ENCODE results near the gene BRI3BP. TPM values are rescaled to one million over a fixed set of nuclear protein-coding genes. Genes with fewer than 3 reads are reported as not detected.

The BRI3BP gene
- polyA plus RNA-seq, 3 donors, result 4.4 to 6.9 (median 5.0) TPM

DNA sequence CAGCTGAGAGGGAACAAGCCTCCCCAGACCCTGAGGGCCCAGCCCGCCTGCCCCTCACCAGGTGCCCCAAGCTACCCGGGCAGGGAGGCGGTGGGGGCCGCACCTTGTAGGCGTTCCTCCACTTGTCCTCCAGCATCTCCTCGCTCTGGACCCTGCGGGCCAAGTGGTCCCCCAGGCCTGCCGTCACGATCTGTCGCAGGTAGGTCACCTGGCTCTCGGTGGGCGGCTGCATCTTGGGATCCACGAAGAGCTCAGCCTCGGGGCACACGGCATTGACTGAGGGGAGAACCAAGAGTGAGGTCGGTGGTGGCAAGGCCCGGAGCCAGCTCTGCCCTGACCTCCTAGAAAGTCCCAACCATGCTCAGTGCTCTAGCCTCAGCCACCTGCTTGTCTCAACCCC is 41.1 kb upstream of the BRI3BP start:
- H3K4me2 ChIP-seq (replicated peaks; ENCODE audit: extremely low read depth, low read length, poor library complexity, severe bottlenecking), result no peak overlapping the region

DNA sequence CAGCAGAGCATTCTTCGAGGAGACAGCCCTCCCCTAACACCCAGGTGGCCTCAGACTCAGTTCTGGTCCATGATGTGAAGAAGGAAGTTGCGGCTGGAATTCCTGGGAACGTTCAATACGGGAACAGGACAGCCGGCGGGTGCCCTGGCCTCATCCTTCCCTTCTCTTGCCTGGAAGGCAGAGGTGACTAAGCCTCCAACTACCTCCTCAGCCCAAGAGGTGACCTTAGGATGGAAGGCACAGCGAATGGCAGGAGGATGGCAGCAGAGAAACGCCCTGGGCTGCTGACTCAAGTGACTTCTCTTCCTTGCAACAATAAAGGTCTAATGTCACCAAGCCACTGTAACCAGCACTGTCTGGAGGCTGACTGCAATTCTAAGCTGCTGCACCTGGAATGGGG is 40.6 kb upstream of the BRI3BP start:
- intact Hi-C loops (cut with micrococcal nuclease), result no loop called here
- no peak overlapping the region for H3K4me3 ChIP-seq (replicated peaks in 1 of 3; ENCODE audit: low read depth in 2 of 3, low read length in 3 of 3)
- H2AFZ ChIP-seq (ENCODE audit: insufficient read depth, low read depth, low read length, poor library complexity, severe bottlenecking), result no peak overlapping the region
- peaks cover 0 to 2% (median 0%) of the 10 kb centered on the region in 7 donors for H3K9me3 Mint-ChIP-seq
- H3K79me2 ChIP-seq (ENCODE audit: insufficient read depth, low read length), result no peaks in the 10 kb centered on the region
- H3K27me3 ChIP-seq (ENCODE audit: control insufficient read depth in 2 of 2, insufficient read depth in 2 of 2, low read length in 2 of 2), result no peaks in the 10 kb centered on the region
- peaks cover 72 to 94% of the 10 kb centered on the region in 2 donors for H3K36me3 Mint-ChIP-seq
- H3K9ac ChIP-seq (ENCODE audit: insufficient read depth, low read length, poor library complexity, severe bottlenecking), result no peak overlapping the region
- TF ChIP-seq, protein P1, sequence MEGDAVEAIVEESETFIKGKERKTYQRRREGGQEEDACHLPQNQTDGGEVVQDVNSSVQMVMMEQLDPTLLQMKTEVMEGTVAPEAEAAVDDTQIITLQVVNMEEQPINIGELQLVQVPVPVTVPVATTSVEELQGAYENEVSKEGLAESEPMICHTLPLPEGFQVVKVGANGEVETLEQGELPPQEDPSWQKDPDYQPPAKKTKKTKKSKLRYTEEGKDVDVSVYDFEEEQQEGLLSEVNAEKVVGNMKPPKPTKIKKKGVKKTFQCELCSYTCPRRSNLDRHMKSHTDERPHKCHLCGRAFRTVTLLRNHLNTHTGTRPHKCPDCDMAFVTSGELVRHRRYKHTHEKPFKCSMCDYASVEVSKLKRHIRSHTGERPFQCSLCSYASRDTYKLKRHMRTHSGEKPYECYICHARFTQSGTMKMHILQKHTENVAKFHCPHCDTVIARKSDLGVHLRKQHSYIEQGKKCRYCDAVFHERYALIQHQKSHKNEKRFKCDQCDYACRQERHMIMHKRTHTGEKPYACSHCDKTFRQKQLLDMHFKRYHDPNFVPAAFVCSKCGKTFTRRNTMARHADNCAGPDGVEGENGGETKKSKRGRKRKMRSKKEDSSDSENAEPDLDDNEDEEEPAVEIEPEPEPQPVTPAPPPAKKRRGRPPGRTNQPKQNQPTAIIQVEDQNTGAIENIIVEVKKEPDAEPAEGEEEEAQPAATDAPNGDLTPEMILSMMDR (IDR thresholded peaks at IDR 0.05), result no peak
- no peak overlapping the region for H3K4me3 Mint-ChIP-seq
- H3K9me3 ChIP-seq (replicated peaks in 1 of 2; ENCODE audit: control insufficient read depth in 1 of 2, insufficient read depth in 1 of 2, low read length in 2 of 2), result no peaks in the 10 kb centered on the region
- H3K4me1 ChIP-seq (ENCODE audit: control insufficient read depth in 1 of 2, insufficient read depth in 2 of 2, low read length in 2 of 2), result no peaks in the 10 kb centered on the region
- 80% methylated on average over 2 of the region's 8 CpGs for WGBS (ENCODE audit: insufficient coverage)
- peaks cover 83 to 92% of the 10 kb centered on the region in 2 donors for H3K36me3 ChIP-seq (replicated peaks in 1 of 2; ENCODE audit: control insufficient read depth in 1 of 2, insufficient read depth in 2 of 2, low read length in 2 of 2)
- H4K20me1 ChIP-seq (ENCODE audit: insufficient read depth, low read length), result no peaks in the 10 kb centered on the region
- no peak overlapping the region for H3K27ac ChIP-seq (ENCODE audit: low read depth in 1 of 2, low read length in 2 of 2)
- no peak for DNase-seq
- no peak overlapping the region for H3K4me2 ChIP-seq (replicated peaks; ENCODE audit: extremely low read depth, low read length, poor library complexity, severe bottlenecking)
- peaks cover 0 to 2% (median 0%) of the 10 kb centered on the region in 3 donors for H3K27me3 Mint-ChIP-seq (ENCODE audit: low read depth in 3 of 3)
- no peaks in the 10 kb centered on the region for H3K4me1 Mint-ChIP-seq
- H3K27ac Mint-ChIP-seq, result peak overlapping the region in 1 of 7 donors; percentile 54

More for the DNA sequence above, 41.1 kb upstream of the BRI3BP start:
- no peaks in the 10 kb centered on the region for H4K20me1 ChIP-seq (ENCODE audit: insufficient read depth, low read length)
- TF ChIP-seq, protein P1 (IDR thresholded peaks at IDR 0.05), result no peak
- no peak overlapping the region for H3K9ac ChIP-seq (ENCODE audit: insufficient read depth, low read length, poor library complexity, severe bottlenecking)
- peaks cover 0 to 2% (median 0%) of the 10 kb centered on the region in 7 donors for H3K9me3 Mint-ChIP-seq
- no peak overlapping the region for H3K27ac ChIP-seq (ENCODE audit: low read depth in 1 of 2, low read length in 2 of 2)
- H3K4me1 Mint-ChIP-seq, result no peaks in the 10 kb centered on the region
- H3K79me2 ChIP-seq (ENCODE audit: insufficient read depth, low read length), result no peaks in the 10 kb centered on the region
- intact Hi-C loops (cut with micrococcal nuclease), result no loop called here
- peaks cover 87 to 95% of the 10 kb centered on the region in 2 donors for H3K36me3 ChIP-seq (replicated peaks in 1 of 2; ENCODE audit: control insufficient read depth in 1 of 2, insufficient read depth in 2 of 2, low read length in 2 of 2)
- no peak for DNase-seq
- 95% methylated on average over 11 of the region's 17 CpGs for WGBS (ENCODE audit: insufficient coverage)
- no peak overlapping the region for H3K27ac Mint-ChIP-seq
- no peak overlapping the region for H2AFZ ChIP-seq (ENCODE audit: insufficient read depth, low read depth, low read length, poor library complexity, severe bottlenecking)
- no peaks in the 10 kb centered on the region for H3K9me3 ChIP-seq (replicated peaks in 1 of 2; ENCODE audit: control insufficient read depth in 1 of 2, insufficient read depth in 1 of 2, low read length in 2 of 2)
- no peak overlapping the region for H3K4me3 ChIP-seq (replicated peaks in 1 of 3; ENCODE audit: low read depth in 2 of 3, low read length in 3 of 3)
- peaks cover 73 to 94% of the 10 kb centered on the region in 2 donors for H3K36me3 Mint-ChIP-seq
- no peaks in the 10 kb centered on the region for H3K27me3 ChIP-seq (ENCODE audit: control insufficient read depth in 2 of 2, insufficient read depth in 2 of 2, low read length in 2 of 2)
- no peak overlapping the region for H3K4me3 Mint-ChIP-seq
- no peaks in the 10 kb centered on the region for H3K4me1 ChIP-seq (ENCODE audit: control insufficient read depth in 1 of 2, insufficient read depth in 2 of 2, low read length in 2 of 2)
- H3K27me3 Mint-ChIP-seq (ENCODE audit: low read depth in 3 of 3), result peaks cover 0 to 2% (median 0%) of the 10 kb centered on the region in 3 donors
